ENCODE data around the gene RMDN2. TPM values are rescaled to one million over a fixed set of nuclear protein-coding genes. Genes with fewer than 3 reads are reported as not detected.

RMDN2 gene
- total RNA-seq, 1 experiment from 2014 or later = 3.0 TPM

DNA sequence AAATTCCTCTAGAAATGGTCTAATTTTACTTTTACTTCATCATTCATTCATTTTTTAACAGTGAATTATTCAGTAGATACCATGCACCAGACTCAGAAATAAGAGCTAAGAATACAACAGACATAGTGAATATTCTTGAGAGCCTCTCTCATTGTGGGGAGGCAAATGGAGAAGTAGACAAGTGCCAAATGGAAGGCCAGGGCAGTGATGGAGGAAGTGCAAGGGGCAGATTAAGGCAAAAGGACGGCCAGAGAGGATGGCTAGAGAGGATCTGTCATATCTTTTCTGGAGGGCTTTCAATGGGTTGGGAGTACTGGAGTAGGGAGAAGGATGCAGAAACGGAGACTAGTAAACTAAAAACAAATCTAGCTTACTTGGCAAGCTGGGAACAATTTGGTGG lies 19.0 kb upstream of the RMDN2 start:
- CTCF ChIA-PET = no interaction called here
- TF ChIP-seq, protein P1, sequence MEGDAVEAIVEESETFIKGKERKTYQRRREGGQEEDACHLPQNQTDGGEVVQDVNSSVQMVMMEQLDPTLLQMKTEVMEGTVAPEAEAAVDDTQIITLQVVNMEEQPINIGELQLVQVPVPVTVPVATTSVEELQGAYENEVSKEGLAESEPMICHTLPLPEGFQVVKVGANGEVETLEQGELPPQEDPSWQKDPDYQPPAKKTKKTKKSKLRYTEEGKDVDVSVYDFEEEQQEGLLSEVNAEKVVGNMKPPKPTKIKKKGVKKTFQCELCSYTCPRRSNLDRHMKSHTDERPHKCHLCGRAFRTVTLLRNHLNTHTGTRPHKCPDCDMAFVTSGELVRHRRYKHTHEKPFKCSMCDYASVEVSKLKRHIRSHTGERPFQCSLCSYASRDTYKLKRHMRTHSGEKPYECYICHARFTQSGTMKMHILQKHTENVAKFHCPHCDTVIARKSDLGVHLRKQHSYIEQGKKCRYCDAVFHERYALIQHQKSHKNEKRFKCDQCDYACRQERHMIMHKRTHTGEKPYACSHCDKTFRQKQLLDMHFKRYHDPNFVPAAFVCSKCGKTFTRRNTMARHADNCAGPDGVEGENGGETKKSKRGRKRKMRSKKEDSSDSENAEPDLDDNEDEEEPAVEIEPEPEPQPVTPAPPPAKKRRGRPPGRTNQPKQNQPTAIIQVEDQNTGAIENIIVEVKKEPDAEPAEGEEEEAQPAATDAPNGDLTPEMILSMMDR (conservative IDR thresholded peaks at IDR 0.05; ENCODE audit: low read depth, low read length) = no peak
- TF ChIP-seq EZH2 (IDR thresholded peaks at IDR 0.05; ENCODE audit: borderline replicate concordance, low read depth, low read length, poor library complexity, severe bottlenecking) = no peak
- no TSS peak for BruUV-seq (replicated peaks)

GRCh38 chr2:37907501-37908225 lies 17.4 kb upstream of the RMDN2 start:
- intact Hi-C loops (cut with micrococcal nuclease; ENCODE audit: unreplicated experiment) = no loop called here
- CTCF ChIA-PET = no interaction called here
- Histone ChIP-seq H3K27me3 (replicated peaks; ENCODE audit: insufficient read depth, low read depth, low read length, poor library complexity) (no peaks in the 10 kb centered on the region), H3K4me3 (ENCODE audit: low read depth, low read length, poor library complexity, severe bottlenecking) (no peak overlapping the region), H3K4me1 (ENCODE audit: insufficient read depth, low read length, poor library complexity, severe bottlenecking) (peaks cover 6% of the 10 kb centered on the region), H3K27ac (ENCODE audit: low read depth, low read length, poor library complexity, severe bottlenecking) (no peak overlapping the region), H3K36me3 (ENCODE audit: insufficient read depth, low read length, poor library complexity, severe bottlenecking) (no peaks in the 10 kb centered on the region), H3K9me3 (ENCODE audit: low read depth, low read length, poor library complexity, severe bottlenecking) (no peaks in the 10 kb centered on the region)
- no TSS peak for BruUV-seq (replicated peaks)
- DNase-seq (ENCODE audit: low spot score) = peak; percentile 31
- TF ChIP-seq EZH2 (IDR thresholded peaks at IDR 0.05; ENCODE audit: borderline replicate concordance, low read depth, low read length, poor library complexity, severe bottlenecking) = no peak
- TF ChIP-seq, protein P1 (conservative IDR thresholded peaks at IDR 0.05; ENCODE audit: low read depth, low read length) = no peak
- POLR2A ChIA-PET (ENCODE audit: low non-redundant PET) = no interaction called here

More for the DNA sequence above, 19.0 kb upstream of the RMDN2 start:
- no peak overlapping the region for H3K27ac ChIP-seq (ENCODE audit: low read depth, low read length, poor library complexity, severe bottlenecking)
- POLR2A ChIA-PET (ENCODE audit: low non-redundant PET) = no interaction called here
- intact Hi-C loops (cut with micrococcal nuclease; ENCODE audit: unreplicated experiment) = no loop called here
- no peak for DNase-seq (ENCODE audit: low spot score)
- H3K27me3 ChIP-seq (replicated peaks; ENCODE audit: insufficient read depth, low read depth, low read length, poor library complexity) = no peaks in the 10 kb centered on the region
- H3K4me1 ChIP-seq (ENCODE audit: insufficient read depth, low read length, poor library complexity, severe bottlenecking) = peaks cover 6% of the 10 kb centered on the region
- no peaks in the 10 kb centered on the region for H3K36me3 ChIP-seq (ENCODE audit: insufficient read depth, low read length, poor library complexity, severe bottlenecking)
- H3K9me3 ChIP-seq (ENCODE audit: low read depth, low read length, poor library complexity, severe bottlenecking) = no peaks in the 10 kb centered on the region
- no peak overlapping the region for H3K4me3 ChIP-seq (ENCODE audit: low read depth, low read length, poor library complexity, severe bottlenecking)

DNA sequence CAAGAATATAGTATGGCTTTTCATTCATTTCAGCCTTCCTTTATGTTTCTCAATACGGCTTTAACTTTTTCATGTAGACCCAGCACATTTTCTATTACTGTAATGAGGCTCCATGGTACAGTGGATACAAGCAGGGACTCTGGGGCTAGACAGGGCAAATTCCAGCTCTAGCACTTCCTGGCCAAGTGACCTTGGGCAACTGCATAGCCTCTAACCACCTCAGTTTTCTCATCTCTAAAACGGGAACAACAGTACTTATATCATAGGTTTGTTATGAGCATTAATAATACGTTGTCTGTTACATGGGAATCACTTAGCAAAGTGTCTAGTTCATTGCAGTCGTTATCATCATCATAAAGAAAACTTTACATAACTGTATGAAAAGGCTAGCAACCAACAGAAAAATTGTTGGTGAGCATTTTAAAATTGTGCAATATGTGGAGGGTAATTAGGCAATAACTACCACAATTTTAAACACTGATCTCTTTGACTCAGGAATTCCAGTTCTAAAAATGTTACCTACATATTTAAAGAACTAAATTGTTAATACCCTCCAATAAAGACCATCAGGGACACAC lies 13.7 kb upstream of the RMDN2 start:
- Histone ChIP-seq H3K27ac (ENCODE audit: low read depth, low read length, poor library complexity, severe bottlenecking) (no peak overlapping the region), H3K36me3 (ENCODE audit: insufficient read depth, low read length, poor library complexity, severe bottlenecking) (no peaks in the 10 kb centered on the region), H3K4me3 (ENCODE audit: low read depth, low read length, poor library complexity, severe bottlenecking) (no peak overlapping the region), H3K27me3 (replicated peaks; ENCODE audit: insufficient read depth, low read depth, low read length, poor library complexity) (no peaks in the 10 kb centered on the region), H3K9me3 (ENCODE audit: low read depth, low read length, poor library complexity, severe bottlenecking) (no peaks in the 10 kb centered on the region), H3K4me1 (ENCODE audit: insufficient read depth, low read length, poor library complexity, severe bottlenecking) (peaks cover 6% of the 10 kb centered on the region)
- intact Hi-C loops (cut with micrococcal nuclease; ENCODE audit: unreplicated experiment) = no loop called here
- no peak for DNase-seq (ENCODE audit: low spot score)
- ChIA-PET POLR2A (ENCODE audit: low non-redundant PET) (no interaction called here), CTCF (no interaction called here)
- TF ChIP-seq, protein P1 (conservative IDR thresholded peaks at IDR 0.05; ENCODE audit: low read depth, low read length) = no peak
- no peak for TF ChIP-seq EZH2 (IDR thresholded peaks at IDR 0.05; ENCODE audit: borderline replicate concordance, low read depth, low read length, poor library complexity, severe bottlenecking)
- no TSS peak for BruUV-seq (replicated peaks)

Measured in A673 (cell line).